Measurements from ENCODE around the gene NRL. TPM values are rescaled to one million over a fixed set of nuclear protein-coding genes. Genes with fewer than 3 reads are reported as not detected.

Gene NRL
- total and polyA plus RNA-seq, 9 of the 15 experiments (the other 6 are each of a cell fraction or from before 2014, with no cell fraction given): 0.07 to 2.7 (median 1.4) TPM; not detected in 1

DNA sequence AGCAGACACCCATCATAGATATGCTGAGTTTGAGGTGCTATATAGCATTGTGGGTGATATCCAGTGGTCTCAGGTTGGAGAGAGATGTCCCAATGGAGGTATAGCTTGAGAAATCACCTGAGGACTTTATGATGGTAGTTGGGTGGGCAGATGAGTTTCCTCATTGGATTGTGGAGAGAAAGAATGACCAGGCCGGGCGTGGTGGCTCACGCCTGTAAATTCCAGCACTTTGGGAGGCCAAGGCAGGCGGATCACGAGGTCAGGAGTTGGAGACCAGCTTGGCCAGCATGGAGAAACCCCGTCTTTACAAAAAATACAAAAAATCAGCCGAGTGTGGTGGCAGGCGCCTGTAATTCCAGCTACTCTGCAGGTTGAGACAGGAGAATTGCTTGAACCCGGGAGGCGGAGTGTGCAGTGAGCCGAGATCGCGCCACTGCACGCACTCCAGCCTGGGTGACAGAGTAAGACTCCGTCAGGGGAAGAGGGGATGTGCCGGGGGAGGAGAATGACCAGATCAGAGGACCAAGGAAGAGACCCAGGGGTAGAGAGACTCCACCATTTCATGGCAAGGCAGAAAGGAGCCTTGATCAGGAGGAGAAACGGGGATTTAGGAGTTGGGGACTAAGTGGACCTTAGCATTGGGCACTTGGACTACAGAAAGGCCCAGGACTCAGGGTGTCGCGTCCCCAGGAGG lies 21.4 kb downstream of the NRL start (continued):
- TF ChIP-seq, protein P1, sequence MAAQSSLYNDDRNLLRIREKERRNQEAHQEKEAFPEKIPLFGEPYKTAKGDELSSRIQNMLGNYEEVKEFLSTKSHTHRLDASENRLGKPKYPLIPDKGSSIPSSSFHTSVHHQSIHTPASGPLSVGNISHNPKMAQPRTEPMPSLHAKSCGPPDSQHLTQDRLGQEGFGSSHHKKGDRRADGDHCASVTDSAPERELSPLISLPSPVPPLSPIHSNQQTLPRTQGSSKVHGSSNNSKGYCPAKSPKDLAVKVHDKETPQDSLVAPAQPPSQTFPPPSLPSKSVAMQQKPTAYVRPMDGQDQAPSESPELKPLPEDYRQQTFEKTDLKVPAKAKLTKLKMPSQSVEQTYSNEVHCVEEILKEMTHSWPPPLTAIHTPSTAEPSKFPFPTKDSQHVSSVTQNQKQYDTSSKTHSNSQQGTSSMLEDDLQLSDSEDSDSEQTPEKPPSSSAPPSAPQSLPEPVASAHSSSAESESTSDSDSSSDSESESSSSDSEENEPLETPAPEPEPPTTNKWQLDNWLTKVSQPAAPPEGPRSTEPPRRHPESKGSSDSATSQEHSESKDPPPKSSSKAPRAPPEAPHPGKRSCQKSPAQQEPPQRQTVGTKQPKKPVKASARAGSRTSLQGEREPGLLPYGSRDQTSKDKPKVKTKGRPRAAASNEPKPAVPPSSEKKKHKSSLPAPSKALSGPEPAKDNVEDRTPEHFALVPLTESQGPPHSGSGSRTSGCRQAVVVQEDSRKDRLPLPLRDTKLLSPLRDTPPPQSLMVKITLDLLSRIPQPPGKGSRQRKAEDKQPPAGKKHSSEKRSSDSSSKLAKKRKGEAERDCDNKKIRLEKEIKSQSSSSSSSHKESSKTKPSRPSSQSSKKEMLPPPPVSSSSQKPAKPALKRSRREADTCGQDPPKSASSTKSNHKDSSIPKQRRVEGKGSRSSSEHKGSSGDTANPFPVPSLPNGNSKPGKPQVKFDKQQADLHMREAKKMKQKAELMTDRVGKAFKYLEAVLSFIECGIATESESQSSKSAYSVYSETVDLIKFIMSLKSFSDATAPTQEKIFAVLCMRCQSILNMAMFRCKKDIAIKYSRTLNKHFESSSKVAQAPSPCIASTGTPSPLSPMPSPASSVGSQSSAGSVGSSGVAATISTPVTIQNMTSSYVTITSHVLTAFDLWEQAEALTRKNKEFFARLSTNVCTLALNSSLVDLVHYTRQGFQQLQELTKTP (IDR thresholded peaks at IDR 0.05; ENCODE audit: low read depth in 1 of 2, partially characterized antibody in 2 of 2): peak in 1 of 2 experiments; percentile 17
- TF ChIP-seq HNRNPH1 (optimal IDR thresholded peaks at IDR 0.05; ENCODE audit: low read depth, low read length): no peak
- TF ChIP-seq, protein P2, sequence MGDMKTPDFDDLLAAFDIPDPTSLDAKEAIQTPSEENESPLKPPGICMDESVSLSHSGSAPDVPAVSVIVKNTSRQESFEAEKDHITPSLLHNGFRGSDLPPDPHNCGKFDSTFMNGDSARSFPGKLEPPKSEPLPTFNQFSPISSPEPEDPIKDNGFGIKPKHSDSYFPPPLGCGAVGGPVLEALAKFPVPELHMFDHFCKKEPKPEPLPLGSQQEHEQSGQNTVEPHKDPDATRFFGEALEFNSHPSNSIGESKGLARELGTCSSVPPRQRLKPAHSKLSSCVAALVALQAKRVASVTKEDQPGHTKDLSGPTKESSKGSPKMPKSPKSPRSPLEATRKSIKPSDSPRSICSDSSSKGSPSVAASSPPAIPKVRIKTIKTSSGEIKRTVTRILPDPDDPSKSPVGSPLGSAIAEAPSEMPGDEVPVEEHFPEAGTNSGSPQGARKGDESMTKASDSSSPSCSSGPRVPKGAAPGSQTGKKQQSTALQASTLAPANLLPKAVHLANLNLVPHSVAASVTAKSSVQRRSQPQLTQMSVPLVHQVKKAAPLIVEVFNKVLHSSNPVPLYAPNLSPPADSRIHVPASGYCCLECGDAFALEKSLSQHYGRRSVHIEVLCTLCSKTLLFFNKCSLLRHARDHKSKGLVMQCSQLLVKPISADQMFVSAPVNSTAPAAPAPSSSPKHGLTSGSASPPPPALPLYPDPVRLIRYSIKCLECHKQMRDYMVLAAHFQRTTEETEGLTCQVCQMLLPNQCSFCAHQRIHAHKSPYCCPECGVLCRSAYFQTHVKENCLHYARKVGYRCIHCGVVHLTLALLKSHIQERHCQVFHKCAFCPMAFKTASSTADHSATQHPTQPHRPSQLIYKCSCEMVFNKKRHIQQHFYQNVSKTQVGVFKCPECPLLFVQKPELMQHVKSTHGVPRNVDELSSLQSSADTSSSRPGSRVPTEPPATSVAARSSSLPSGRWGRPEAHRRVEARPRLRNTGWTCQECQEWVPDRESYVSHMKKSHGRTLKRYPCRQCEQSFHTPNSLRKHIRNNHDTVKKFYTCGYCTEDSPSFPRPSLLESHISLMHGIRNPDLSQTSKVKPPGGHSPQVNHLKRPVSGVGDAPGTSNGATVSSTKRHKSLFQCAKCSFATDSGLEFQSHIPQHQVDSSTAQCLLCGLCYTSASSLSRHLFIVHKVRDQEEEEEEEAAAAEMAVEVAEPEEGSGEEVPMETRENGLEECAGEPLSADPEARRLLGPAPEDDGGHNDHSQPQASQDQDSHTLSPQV (IDR thresholded peaks at IDR 0.05): peak; percentile 56
- 0 out of 2 replicates have a peak, but pooled peaks have one; percentile 20 for TF ChIP-seq HDGF (IDR thresholded peaks at IDR 0.05)
- TF ChIP-seq, protein P3, sequence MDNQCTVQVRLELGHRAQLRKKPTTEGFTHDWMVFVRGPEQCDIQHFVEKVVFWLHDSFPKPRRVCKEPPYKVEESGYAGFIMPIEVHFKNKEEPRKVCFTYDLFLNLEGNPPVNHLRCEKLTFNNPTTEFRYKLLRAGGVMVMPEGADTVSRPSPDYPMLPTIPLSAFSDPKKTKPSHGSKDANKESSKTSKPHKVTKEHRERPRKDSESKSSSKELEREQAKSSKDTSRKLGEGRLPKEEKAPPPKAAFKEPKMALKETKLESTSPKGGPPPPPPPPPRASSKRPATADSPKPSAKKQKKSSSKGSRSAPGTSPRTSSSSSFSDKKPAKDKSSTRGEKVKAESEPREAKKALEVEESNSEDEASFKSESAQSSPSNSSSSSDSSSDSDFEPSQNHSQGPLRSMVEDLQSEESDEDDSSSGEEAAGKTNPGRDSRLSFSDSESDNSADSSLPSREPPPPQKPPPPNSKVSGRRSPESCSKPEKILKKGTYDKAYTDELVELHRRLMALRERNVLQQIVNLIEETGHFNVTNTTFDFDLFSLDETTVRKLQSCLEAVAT (IDR thresholded peaks at IDR 0.05): 0 out of 4 replicates have a peak, but pooled peaks of 1 of the 2 experiments have one; percentile 20
- TF ChIP-seq NCOA4 (IDR thresholded peaks at IDR 0.05; ENCODE audit: partially characterized antibody): no peak
- TF ChIP-seq ATF1 (CRISPR knock-in tag; IDR thresholded peaks at IDR 0.05): no peak
- no peak for TF ChIP-seq ATF1 (tag; IDR thresholded peaks at IDR 0.05)
- no peak for TF ChIP-seq IFI16 (CRISPR knock-in tag; IDR thresholded peaks at IDR 0.05)
- peak; percentile 38; the same call in 1 of the 2 replicates for TF ChIP-seq SPI1 (IDR thresholded peaks at IDR 0.05; ENCODE audit: borderline replicate concordance, low read depth, low read length)
- TF ChIP-seq, protein P4, sequence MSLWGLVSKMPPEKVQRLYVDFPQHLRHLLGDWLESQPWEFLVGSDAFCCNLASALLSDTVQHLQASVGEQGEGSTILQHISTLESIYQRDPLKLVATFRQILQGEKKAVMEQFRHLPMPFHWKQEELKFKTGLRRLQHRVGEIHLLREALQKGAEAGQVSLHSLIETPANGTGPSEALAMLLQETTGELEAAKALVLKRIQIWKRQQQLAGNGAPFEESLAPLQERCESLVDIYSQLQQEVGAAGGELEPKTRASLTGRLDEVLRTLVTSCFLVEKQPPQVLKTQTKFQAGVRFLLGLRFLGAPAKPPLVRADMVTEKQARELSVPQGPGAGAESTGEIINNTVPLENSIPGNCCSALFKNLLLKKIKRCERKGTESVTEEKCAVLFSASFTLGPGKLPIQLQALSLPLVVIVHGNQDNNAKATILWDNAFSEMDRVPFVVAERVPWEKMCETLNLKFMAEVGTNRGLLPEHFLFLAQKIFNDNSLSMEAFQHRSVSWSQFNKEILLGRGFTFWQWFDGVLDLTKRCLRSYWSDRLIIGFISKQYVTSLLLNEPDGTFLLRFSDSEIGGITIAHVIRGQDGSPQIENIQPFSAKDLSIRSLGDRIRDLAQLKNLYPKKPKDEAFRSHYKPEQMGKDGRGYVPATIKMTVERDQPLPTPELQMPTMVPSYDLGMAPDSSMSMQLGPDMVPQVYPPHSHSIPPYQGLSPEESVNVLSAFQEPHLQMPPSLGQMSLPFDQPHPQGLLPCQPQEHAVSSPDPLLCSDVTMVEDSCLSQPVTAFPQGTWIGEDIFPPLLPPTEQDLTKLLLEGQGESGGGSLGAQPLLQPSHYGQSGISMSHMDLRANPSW (CRISPR knock-in tag; IDR thresholded peaks at IDR 0.05): no peak
- TF ChIP-seq U2AF2 (optimal IDR thresholded peaks at IDR 0.05; ENCODE audit: low read depth, low read length): no peak
- TF ChIP-seq NFXL1 (CRISPR knock-in tag; IDR thresholded peaks at IDR 0.05): no peak
- TF ChIP-seq RNF2 (IDR thresholded peaks at IDR 0.05): no peak
- TF ChIP-seq NCOR1 (IDR thresholded peaks at IDR 0.05): no peak
